GM23338 (cell line): ENCODE measurements around the gene VLDLR. TPM values are rescaled to one million over a fixed set of nuclear protein-coding genes. Genes with fewer than 3 reads are reported as not detected.

ENCODE experiments used
- ATAC-seq: fragments of 200-7000 bp; cut with Tn5 transposase; 3 replicates; pipeline ENCODE4 v1.9.1; 2020
- DNase-seq: peaks from one replicate; pipeline ENCODE4 v3.0.0-alpha.2; 2015; ENCODE audit warnings: low spot score
- H2AFZ ChIP-seq: fragments of 200-600 bp; sonication (generic); 2 replicates; pipeline ENCODE4 v1.8.0; 2016; ENCODE audit warnings: antibody characterized with exemption, mild to moderate bottlenecking, moderate library complexity
- H3F3A ChIP-seq: fragments of 200-600 bp; sonication (generic); replicated peaks from 2 replicates; pipeline ENCODE4 v1.8.0; 2017; ENCODE audit warnings: antibody characterized with exemption, mixed run types, low read depth
- H3K27ac ChIP-seq: fragments of 200-600 bp; sonication (generic); 2 replicates; pipeline ENCODE4 v1.6.1; 2016; ENCODE audit warnings: low read depth
- H3K27me3 ChIP-seq: fragments of 200-600 bp; sonication (generic); 2 replicates; pipeline ENCODE4 v1.8.0; 2016; ENCODE audit warnings: mild to moderate bottlenecking, mixed run types, moderate library complexity; ENCODE audit not compliant: insufficient read depth
- H3K36me3 ChIP-seq: fragments of 200-600 bp; sonication (generic); 2 replicates; pipeline ENCODE4 v1.8.0; 2016; ENCODE audit warnings: mild to moderate bottlenecking; ENCODE audit not compliant: insufficient read depth
- H3K4me1 ChIP-seq: fragments of 200-600 bp; sonication (generic); 2 replicates; pipeline ENCODE4 v1.8.0; 2016; ENCODE audit warnings: mild to moderate bottlenecking, moderate library complexity; ENCODE audit not compliant: insufficient read depth
- H3K4me2 ChIP-seq: fragments of 200-600 bp; sonication (generic); 2 replicates; pipeline ENCODE4 v1.7.1; 2017; ENCODE audit warnings: mixed run types
- H3K4me3 ChIP-seq: fragments of 200-600 bp; sonication (generic); 2 replicates; pipeline ENCODE4 v1.6.1; 2016; ENCODE audit warnings: mixed run types
- H3K79me2 ChIP-seq: fragments of 200-600 bp; sonication (generic); replicated peaks from 2 replicates; pipeline ENCODE4 v1.8.0; 2017; ENCODE audit warnings: mild to moderate bottlenecking; ENCODE audit not compliant: insufficient read depth
- H3K9me2 ChIP-seq: fragments of 200-600 bp; sonication (generic); 2 replicates; pipeline ENCODE4 v1.8.0; 2017; ENCODE audit not compliant: insufficient read depth
- H4K20me1 ChIP-seq: fragments of 200-600 bp; sonication (generic); replicated peaks from 2 replicates; pipeline ENCODE4 v1.8.0; 2017; ENCODE audit warnings: mild to moderate bottlenecking; ENCODE audit not compliant: insufficient read depth
- H3K27ac Mint-ChIP-seq: 2 replicates; pipeline ENCODE4 v1.8.0; 2020; ENCODE audit warnings: inconsistent platforms, mild to moderate bottlenecking, moderate library complexity, mixed read lengths
- H3K27me3 Mint-ChIP-seq: 3 replicates; pipeline ENCODE4 v1.8.0; 2022; ENCODE audit warnings: low read depth, mild to moderate bottlenecking, moderate library complexity, mixed read lengths, inconsistent platforms; ENCODE audit not compliant: insufficient read depth, poor library complexity
- H3K36me3 Mint-ChIP-seq: 3 replicates; pipeline ENCODE4 v1.8.0; 2021; ENCODE audit warnings: low read depth, mild to moderate bottlenecking, inconsistent platforms, moderate library complexity, mixed read lengths
- H3K4me1 Mint-ChIP-seq: 3 replicates; pipeline ENCODE4 v1.8.0; 2020; ENCODE audit warnings: mild to moderate bottlenecking, inconsistent platforms, mixed read lengths
- H3K4me3 Mint-ChIP-seq: 3 replicates; pipeline ENCODE4 v1.8.0; 2021; ENCODE audit warnings: moderate library complexity, mild to moderate bottlenecking, inconsistent platforms, mixed read lengths
- H3K9me3 Mint-ChIP-seq: 3 replicates; pipeline ENCODE4 v1.8.0; 2020; ENCODE audit warnings: moderate library complexity, mild to moderate bottlenecking, inconsistent platforms, mixed read lengths
- CREB1 ChIP-seq: fragments of 250-450 bp; sonication (Bioruptor Pico); IDR thresholded peaks from 2 replicates; pipeline ENCODE4 v1.5.0; 2020; ENCODE audit warnings: low read depth, mild to moderate bottlenecking, moderate library complexity
- CTCF ChIP-seq, 2 experiments: fragments of 200-600 bp in 1 of 2; sonication (generic) in 1 of 2; conservative IDR thresholded peaks; 2 replicates each; pipeline versions ENCODE4 v1.5.1 to v1.6.1; 2016 to 2017; ENCODE audit warnings: antibody characterized with exemption in 2 of 2, low read depth in 2 of 2, mild to moderate bottlenecking in 2 of 2, moderate library complexity in 1 of 2
- EZH2 ChIP-seq: fragments of 200-600 bp; sonication (generic); IDR thresholded peaks from one replicate; pipeline ENCODE4 v1.8.0; 2017; ENCODE audit warnings: antibody characterized with exemption, mild to moderate bottlenecking, low read depth; ENCODE audit not compliant: unreplicated experiment
- EZH2phosphoT487 ChIP-seq: fragments of 200-600 bp; sonication (generic); IDR thresholded peaks from one replicate; pipeline ENCODE4 v1.8.1; 2018; ENCODE audit warnings: antibody characterized with exemption; ENCODE audit not compliant: unreplicated experiment
- JUNB ChIP-seq: IDR thresholded peaks from one replicate; pipeline ENCODE4 v1.6.1; 2016; ENCODE audit warnings: antibody characterized with exemption; ENCODE audit not compliant: unreplicated experiment
- NANOG ChIP-seq: IDR thresholded peaks from 2 replicates; pipeline ENCODE4 v1.6.1; 2016; ENCODE audit warnings: antibody characterized with exemption, borderline replicate concordance
- STAT1 ChIP-seq: IDR thresholded peaks from one replicate; pipeline ENCODE4 v1.6.1; 2016; ENCODE audit warnings: antibody characterized with exemption; ENCODE audit not compliant: unreplicated experiment
- ZNF114 ChIP-seq: fragments of 250-450 bp; sonication (Bioruptor Pico); IDR thresholded peaks from 2 replicates; pipeline ENCODE4 v1.5.0; 2020; ENCODE audit warnings: mild to moderate bottlenecking, moderate library complexity
- ZNF331 ChIP-seq: fragments of 250-450 bp; sonication (Bioruptor Pico); IDR thresholded peaks from 2 replicates; pipeline ENCODE4 v1.5.0; 2020; ENCODE audit warnings: low read depth, mild to moderate bottlenecking, moderate library complexity
- polyA plus RNA-seq: library from polyadenylated mRNA; unstranded; fragments of >200 nt; fragmentation: Nextera tagmentation; extraction: Ambion mirVana; gene quantifications from 2 replicates; pipeline ENCODE4 v1.2.1, GENCODE V29; 2016
- total RNA-seq: library from RNA; depleted of rRNA; stranded (reverse); fragments of >200 nt; shearing (Covaris generic); gene quantifications from 2 replicates; pipeline ENCODE4 v1.2.3, GENCODE V29; 2014
- TF ChIP-seq, protein P1 (sequence below): IDR thresholded peaks from 2 replicates; pipeline ENCODE4 v1.6.1; 2016; ENCODE audit warnings: antibody characterized with exemption

VLDLR gene
- total and polyA plus RNA-seq, 2 experiments from 2014 or later, result 14.9 to 49.8 TPM

DNA sequence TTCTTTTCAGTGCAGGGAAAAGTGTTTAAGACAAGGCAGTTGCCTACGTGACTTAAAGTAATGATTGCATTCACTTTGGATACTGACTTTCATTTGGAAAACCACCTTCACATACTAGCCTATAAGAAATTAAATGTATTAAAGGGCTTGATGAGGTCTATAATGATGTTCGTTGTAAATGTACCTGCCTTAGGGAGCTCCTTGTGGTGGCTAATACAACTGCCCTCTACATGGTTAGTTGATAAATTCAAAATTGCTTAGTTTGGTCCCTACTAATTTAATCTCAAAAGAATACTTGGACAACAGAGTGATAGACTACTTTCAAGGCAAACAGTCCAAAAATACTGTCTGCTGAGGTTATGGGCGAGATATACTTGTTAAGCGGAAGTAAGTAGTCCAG, 3.8 kb downstream of the VLDLR start:
- Mint-ChIP-seq H3K27me3 (peaks cover 7% of the 10 kb centered on the region), H3K4me1 (peaks cover 55% of the 10 kb centered on the region), H3K36me3 (peaks cover 21% of the 10 kb centered on the region), H3K4me3 (no peak overlapping the region), H3K9me3 (no peaks in the 10 kb centered on the region), H3K27ac (no peak overlapping the region)
- Histone ChIP-seq H3K36me3 (no peaks in the 10 kb centered on the region), H3K4me1 (peaks cover 50% of the 10 kb centered on the region), H3K79me2 (peaks cover 86% of the 10 kb centered on the region), H3K27me3 (peaks cover 15% of the 10 kb centered on the region), H2AFZ (no peak overlapping the region), H3K4me3 (no peak overlapping the region), H4K20me1 (peaks cover 49% of the 10 kb centered on the region), H3K4me2 (no peak overlapping the region), H3K9me2 (no peaks in the 10 kb centered on the region), H3K27ac (no peak overlapping the region), H3F3A (no peaks in the 10 kb centered on the region)
- TF ChIP-seq NANOG (no peak), ZNF114 (CRISPR knock-in tag) (no peak), CTCF (conservative IDR thresholded peaks at IDR 0.05; ENCODE audit: low read depth in 2 of 2) (peak in 1 of 2 experiments; percentile 26; a peak in 2 of 4 replicates), EZH2phosphoT487 (no peak), ZNF331 (CRISPR knock-in tag) (no peak)
- no peak for DNase-seq
- ATAC-seq, result no peak

- no peak overlapping the region for H3K4me3 ChIP-seq
- DNase-seq, result no peak
- no peak for TF ChIP-seq CREB1 (CRISPR knock-in tag)
- TF ChIP-seq ZNF331 (CRISPR knock-in tag), result no peak
- TF ChIP-seq EZH2phosphoT487, result no peak
- no peak for TF ChIP-seq ZNF114 (CRISPR knock-in tag)
- TF ChIP-seq, protein P1, sequence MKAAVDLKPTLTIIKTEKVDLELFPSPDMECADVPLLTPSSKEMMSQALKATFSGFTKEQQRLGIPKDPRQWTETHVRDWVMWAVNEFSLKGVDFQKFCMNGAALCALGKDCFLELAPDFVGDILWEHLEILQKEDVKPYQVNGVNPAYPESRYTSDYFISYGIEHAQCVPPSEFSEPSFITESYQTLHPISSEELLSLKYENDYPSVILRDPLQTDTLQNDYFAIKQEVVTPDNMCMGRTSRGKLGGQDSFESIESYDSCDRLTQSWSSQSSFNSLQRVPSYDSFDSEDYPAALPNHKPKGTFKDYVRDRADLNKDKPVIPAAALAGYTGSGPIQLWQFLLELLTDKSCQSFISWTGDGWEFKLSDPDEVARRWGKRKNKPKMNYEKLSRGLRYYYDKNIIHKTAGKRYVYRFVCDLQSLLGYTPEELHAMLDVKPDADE, result no peak
- TF ChIP-seq EZH2, result no peak
- no peak for TF ChIP-seq CTCF (conservative IDR thresholded peaks at IDR 0.05; ENCODE audit: low read depth in 2 of 2)
- no peak for TF ChIP-seq JUNB
- TF ChIP-seq STAT1, result no peak
- TF ChIP-seq NANOG, result no peak
Measured at GRCh38 chr9:2628919-2629318, 7.3 kb downstream of the VLDLR start.

More at GRCh38 chr9:2628919-2629318, 7.3 kb downstream of the VLDLR start:
- H3K27me3 ChIP-seq, result peaks cover under 1% of the 10 kb centered on the region; the same call in 1 of the 2 replicates
- H3K27ac ChIP-seq, result no peak overlapping the region
- H2AFZ ChIP-seq, result no peak overlapping the region
- no peak for ATAC-seq
- H3K9me2 ChIP-seq, result no peaks in the 10 kb centered on the region
- Mint-ChIP-seq H3K27me3 (no peaks in the 10 kb centered on the region), H3K4me1 (peaks cover 67% of the 10 kb centered on the region), H3K36me3 (peaks cover 21% of the 10 kb centered on the region; the same call in 2 of the 3 replicates), H3K27ac (peak overlapping the region; percentile 90), H3K9me3 (no peaks in the 10 kb centered on the region), H3K4me3 (no peak overlapping the region)
- H3K4me2 ChIP-seq, result 0 out of 2 replicates have a peak overlapping the region, but pooled peaks have one; percentile 12
- H3F3A ChIP-seq, result no peaks in the 10 kb centered on the region
- H3K36me3 ChIP-seq, result no peaks in the 10 kb centered on the region
- H3K79me2 ChIP-seq, result peaks cover 100% of the 10 kb centered on the region
- peaks cover 57% of the 10 kb centered on the region for H4K20me1 ChIP-seq
- H3K4me1 ChIP-seq, result peaks cover 62% of the 10 kb centered on the region
